OCI-LY3 (cell line): ENCODE results near the gene ZNF385C.

ENCODE experiments used
- EZH2phosphoT487 ChIP-seq: fragments of 200-600 bp; shearing (Covaris generic); IDR thresholded peaks from 2 replicates; pipeline ENCODE4 v1.6.1; 2018; ENCODE audit warnings: antibody characterized with exemption, mixed run types, low read depth
- TF ChIP-seq, protein P1 (sequence below): fragments of 200-600, 300-600 bp; sonication (generic); IDR thresholded peaks from 2 replicates; pipeline ENCODE4 v1.5.1; 2014; ENCODE audit warnings: antibody characterized with exemption, low read length, low read depth

GRCh38 chr17:42016941-42017865 lies 81.1 kb downstream of the ZNF385C start, which contains the start of gene DNAJC7:
- TF ChIP-seq, protein P1, sequence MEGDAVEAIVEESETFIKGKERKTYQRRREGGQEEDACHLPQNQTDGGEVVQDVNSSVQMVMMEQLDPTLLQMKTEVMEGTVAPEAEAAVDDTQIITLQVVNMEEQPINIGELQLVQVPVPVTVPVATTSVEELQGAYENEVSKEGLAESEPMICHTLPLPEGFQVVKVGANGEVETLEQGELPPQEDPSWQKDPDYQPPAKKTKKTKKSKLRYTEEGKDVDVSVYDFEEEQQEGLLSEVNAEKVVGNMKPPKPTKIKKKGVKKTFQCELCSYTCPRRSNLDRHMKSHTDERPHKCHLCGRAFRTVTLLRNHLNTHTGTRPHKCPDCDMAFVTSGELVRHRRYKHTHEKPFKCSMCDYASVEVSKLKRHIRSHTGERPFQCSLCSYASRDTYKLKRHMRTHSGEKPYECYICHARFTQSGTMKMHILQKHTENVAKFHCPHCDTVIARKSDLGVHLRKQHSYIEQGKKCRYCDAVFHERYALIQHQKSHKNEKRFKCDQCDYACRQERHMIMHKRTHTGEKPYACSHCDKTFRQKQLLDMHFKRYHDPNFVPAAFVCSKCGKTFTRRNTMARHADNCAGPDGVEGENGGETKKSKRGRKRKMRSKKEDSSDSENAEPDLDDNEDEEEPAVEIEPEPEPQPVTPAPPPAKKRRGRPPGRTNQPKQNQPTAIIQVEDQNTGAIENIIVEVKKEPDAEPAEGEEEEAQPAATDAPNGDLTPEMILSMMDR = no peak
- no peak for TF ChIP-seq EZH2phosphoT487
